ENCODE measurements around the gene DOK7. TPM values are rescaled to one million over a fixed set of nuclear protein-coding genes. Genes with fewer than 3 reads are reported as not detected.

The DOK7 gene
- total and polyA plus RNA-seq, 2 donors (not counting 3 experiments of a cell fraction or from before 2014, with no cell fraction given) = not detected

DNA sequence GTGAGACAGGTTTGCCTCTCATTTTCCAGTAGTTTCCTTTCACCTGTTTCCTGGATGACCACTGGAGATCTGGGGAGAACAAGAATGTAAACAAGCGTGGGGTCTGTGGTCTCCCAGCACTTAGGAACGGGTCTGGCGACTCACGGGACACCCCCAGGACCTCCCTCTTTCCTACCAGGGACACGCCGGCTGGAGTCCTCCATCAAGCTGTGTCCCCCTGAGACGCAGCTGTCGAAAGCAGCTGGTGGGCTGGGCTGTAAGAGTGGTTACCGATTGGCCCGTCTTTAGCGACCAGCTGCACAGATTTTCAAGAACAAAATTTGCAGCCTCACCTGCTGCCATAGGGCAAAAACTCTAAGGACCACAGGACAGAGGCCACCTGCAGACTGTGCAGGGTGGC is 57.2 kb downstream of the DOK7 start:
- Histone ChIP-seq H3K9me3 (replicated peaks; ENCODE audit: control insufficient read depth, insufficient read depth, low read length) (no peaks in the 10 kb centered on the region), H3K9ac (replicated peaks; ENCODE audit: extremely low read depth, insufficient read depth, low read length) (no peak overlapping the region), H3K27ac (ENCODE audit: insufficient read depth, low read depth, low read length) (no peak overlapping the region), H3K27me3 (ENCODE audit: control insufficient read depth in 2 of 2, insufficient read depth in 2 of 2, low read length in 2 of 2) (no peaks in the 10 kb centered on the region), H4K20me1 (replicated peaks; ENCODE audit: control insufficient read depth, extremely low read depth, insufficient read depth, low read length) (no peaks in the 10 kb centered on the region), H3K4me2 (ENCODE audit: insufficient read depth, low read length) (no peak overlapping the region), H3K4me1 (ENCODE audit: control insufficient read depth, extremely low read depth, insufficient read depth, low read length) (no peaks in the 10 kb centered on the region), H2AFZ (ENCODE audit: low read depth, low read length) (no peak overlapping the region), H3K4me3 (replicated peaks in 1 of 3; ENCODE audit: insufficient read depth in 1 of 3, low read depth in 1 of 3, low read length in 3 of 3) (no peak overlapping the region), H3K36me3 (ENCODE audit: control insufficient read depth in 2 of 2, extremely low read depth in 1 of 2, insufficient read depth in 2 of 2, low read length in 2 of 2) (peaks cover 15 to 65% of the 10 kb centered on the region in 2 experiments), H3K79me2 (ENCODE audit: control insufficient read depth, insufficient read depth, low read length) (no peaks in the 10 kb centered on the region), H3K9me1 (replicated peaks; ENCODE audit: control insufficient read depth, extremely low read depth, insufficient read depth, low read length) (no peaks in the 10 kb centered on the region)
- ChIA-PET POLR2A (no interaction called here), CTCF (no interaction called here)
- intact Hi-C loops (cut with micrococcal nuclease) = no loop called here
- DNase-seq (ENCODE audit: low read depth, low spot score) (no peak), FAIRE-seq (no peak)
- BruUV-seq (replicated peaks) = no TSS peak
- dilution Hi-C loops (cut with MboI; ENCODE audit: extremely low pct_ligation_motif_present, low sequenced_read_pairs) = no loop called here
- TF ChIP-seq GATA2 (IDR thresholded peaks at IDR 0.05; ENCODE audit: insufficient read depth, insufficient read length, low read depth, low read length) (no peak), POLR2A (IDR thresholded peaks at IDR 0.05; ENCODE audit: low read depth, low read length) (no peak), MYC (IDR thresholded peaks at IDR 0.05; ENCODE audit: low read depth, low read length) (no peak), POLR2AphosphoS5 (IDR thresholded peaks at IDR 0.05; ENCODE audit: insufficient read depth, low read depth, low read length) (no peak), FOS (IDR thresholded peaks at IDR 0.05; ENCODE audit: borderline replicate concordance, insufficient read depth, low read length) (no peak), EZH2 (IDR thresholded peaks at IDR 0.05; ENCODE audit: borderline replicate concordance, low read depth, low read length, severe bottlenecking) (no peak), JUN (IDR thresholded peaks at IDR 0.05; ENCODE audit: borderline replicate concordance, insufficient read depth, insufficient read length, low read depth) (no peak)
- TF ChIP-seq, protein P1, sequence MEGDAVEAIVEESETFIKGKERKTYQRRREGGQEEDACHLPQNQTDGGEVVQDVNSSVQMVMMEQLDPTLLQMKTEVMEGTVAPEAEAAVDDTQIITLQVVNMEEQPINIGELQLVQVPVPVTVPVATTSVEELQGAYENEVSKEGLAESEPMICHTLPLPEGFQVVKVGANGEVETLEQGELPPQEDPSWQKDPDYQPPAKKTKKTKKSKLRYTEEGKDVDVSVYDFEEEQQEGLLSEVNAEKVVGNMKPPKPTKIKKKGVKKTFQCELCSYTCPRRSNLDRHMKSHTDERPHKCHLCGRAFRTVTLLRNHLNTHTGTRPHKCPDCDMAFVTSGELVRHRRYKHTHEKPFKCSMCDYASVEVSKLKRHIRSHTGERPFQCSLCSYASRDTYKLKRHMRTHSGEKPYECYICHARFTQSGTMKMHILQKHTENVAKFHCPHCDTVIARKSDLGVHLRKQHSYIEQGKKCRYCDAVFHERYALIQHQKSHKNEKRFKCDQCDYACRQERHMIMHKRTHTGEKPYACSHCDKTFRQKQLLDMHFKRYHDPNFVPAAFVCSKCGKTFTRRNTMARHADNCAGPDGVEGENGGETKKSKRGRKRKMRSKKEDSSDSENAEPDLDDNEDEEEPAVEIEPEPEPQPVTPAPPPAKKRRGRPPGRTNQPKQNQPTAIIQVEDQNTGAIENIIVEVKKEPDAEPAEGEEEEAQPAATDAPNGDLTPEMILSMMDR (IDR thresholded peaks at IDR 0.05; ENCODE audit: extremely low read depth in 1 of 2, insufficient read depth in 1 of 2, low read depth in 1 of 2, low read length in 2 of 2) = no peak
- TF ChIP-seq, protein P2, sequence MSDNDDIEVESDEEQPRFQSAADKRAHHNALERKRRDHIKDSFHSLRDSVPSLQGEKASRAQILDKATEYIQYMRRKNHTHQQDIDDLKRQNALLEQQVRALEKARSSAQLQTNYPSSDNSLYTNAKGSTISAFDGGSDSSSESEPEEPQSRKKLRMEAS (IDR thresholded peaks at IDR 0.05; ENCODE audit: insufficient read depth, insufficient read length) = no peak

All from endothelial cell of umbilical vein (primary cell).